Suprapubic skin (tissue), 4 donors: Measurements from ENCODE around the gene FNDC5. TPM values are rescaled to one million over a fixed set of nuclear protein-coding genes. Genes with fewer than 3 reads are reported as not detected.

Experiments used
- DNase-seq, 2 donors: peaks; one replicate each; pipeline ENCODE4 v3.0.0-alpha.2; 2019; ENCODE audit warnings: low spot score in 2 of 2
- H3K27ac ChIP-seq: fragments of 200-600 bp; sonication (generic); one replicate; pipeline ENCODE4 v1.5.1; 2019
- H3K27me3 ChIP-seq: fragments of 200-600 bp; sonication (generic); one replicate; pipeline ENCODE4 v1.5.1; 2019
- H3K36me3 ChIP-seq: fragments of 200-600 bp; sonication (generic); one replicate; pipeline ENCODE4 v1.5.1; 2019
- H3K4me1 ChIP-seq: fragments of 200-600 bp; sonication (generic); one replicate; pipeline ENCODE4 v1.5.1; 2019
- H3K4me3 ChIP-seq: fragments of 200-600 bp; sonication (generic); one replicate; pipeline ENCODE4 v1.5.1; 2019; ENCODE audit warnings: mild to moderate bottlenecking
- H3K9me3 ChIP-seq: fragments of 200-600 bp; sonication (generic); one replicate; pipeline ENCODE4 v1.5.1; 2019
- CTCF ChIP-seq, 2 donors: fragments of 200-600 bp in 1 of 2; fragments of 450-650 bp in 1 of 2; sonication (generic) in 1 of 2; IDR thresholded peaks; one replicate each; pipeline ENCODE4 v1.5.1; 2016 to 2019; ENCODE audit warnings: antibody characterized with exemption in 2 of 2, mild to moderate bottlenecking in 1 of 2, moderate library complexity in 1 of 2
- EP300 ChIP-seq: sonication (generic); formaldehyde crosslinking; IDR thresholded peaks from one replicate; pipeline ENCODE4 v1.6.1; 2017; ENCODE audit warnings: antibody characterized with exemption
- POLR2A ChIP-seq, 2 donors: fragments of 450-650 bp; IDR thresholded peaks; one replicate each; pipeline ENCODE4 v1.6.1; 2017; ENCODE audit warnings: antibody characterized with exemption in 2 of 2, mild to moderate bottlenecking in 2 of 2, moderate library complexity in 2 of 2
- POLR2AphosphoS5 ChIP-seq, 3 donors: sonication (generic); formaldehyde crosslinking; IDR thresholded peaks; one replicate each; pipeline ENCODE4 v1.6.1; 2017; ENCODE audit warnings: antibody characterized with exemption in 3 of 3
- WGBS: methylation state at CpG from one replicate; pipeline ENCODE4 v1.1.5; 2018; 5-methylcytosine and 5-hydroxymethylcytosine counted together
- total RNA-seq, 4 donors: library from RNA; depleted of rRNA; stranded (reverse); fragments of >200 nt; gene quantifications; one replicate each; pipeline ENCODE4 v1.1.0, GENCODE V29; 2016

FNDC5 gene
- total RNA-seq, 4 donors from 2014 or later, result 0.48 to 3.0 (median 1.6) TPM; not detected in 1

- Histone ChIP-seq H3K4me1 (peaks cover 33% of the 10 kb centered on the region), H3K27me3 (no peaks in the 10 kb centered on the region)
- 84% methylated on average over 11 of the region's 11 CpGs for WGBS
These were observed 56.6 kb downstream of the FNDC5 start for GRCh38 chr1:32813941-32814739.

More at GRCh38 chr1:32813941-32814739, 56.6 kb downstream of the FNDC5 start:
- Histone ChIP-seq H3K9me3 (no peaks in the 10 kb centered on the region), H3K27ac (no peak overlapping the region), H3K36me3 (peaks cover 18% of the 10 kb centered on the region), H3K4me3 (no peak overlapping the region)
- DNase-seq, result no peak
- TF ChIP-seq POLR2AphosphoS5 (IDR thresholded peaks at IDR 0.05), result no peak
- no peak for TF ChIP-seq CTCF (IDR thresholded peaks at IDR 0.05)
- TF ChIP-seq POLR2A (IDR thresholded peaks at IDR 0.05), result no peak
- TF ChIP-seq EP300, result no peak

Other genes with a start within 250 kb of the FNDC5 start
- gene ZBTB8OS, start 220.4 kb downstream of the FNDC5 start, total RNA-seq, result 10 to 100 TPM; 19.2 to 29.9 (median 24.0) TPM
- 100 to 1,000 TPM in 1 of 4 donors, 10 to 100 TPM in 3; 80.5 to 121 (median 90.5) TPM for gene RBBP4, start 219.7 kb downstream of the FNDC5 start, total RNA-seq
- gene SYNC, start 168.1 kb downstream of the FNDC5 start, total RNA-seq, result 10 to 100 TPM in 1 of 4 donors, 1 to 10 TPM in 3; 7.4 to 11.4 (median 8.3) TPM
- 10 to 100 TPM; 47.1 to 68.1 (median 50.7) TPM for gene YARS1, start 53.6 kb downstream of the FNDC5 start, total RNA-seq
- 10 to 100 TPM in 2 of 4 donors, 1 to 10 TPM in 2; 8.8 to 39.7 (median 18.1) TPM for gene S100PBP, start 53.3 kb downstream of the FNDC5 start, total RNA-seq
- gene HPCA, start 15.6 kb upstream of the FNDC5 start, total RNA-seq, result not detected
- gene TMEM54, start 30.5 kb upstream of the FNDC5 start, total RNA-seq, result 100 to 1,000 TPM in 3 of 4 donors, 10 to 100 TPM in 1; 61.9 to 283 (median 228) TPM
- 10 to 100 TPM; 33.1 to 55.5 (median 43.0) TPM for gene RNF19B, start 93.9 kb upstream of the FNDC5 start, total RNA-seq
- gene AK2, start 166.0 kb upstream of the FNDC5 start, total RNA-seq, result 100 to 1,000 TPM; 122 to 139 (median 125) TPM
- 1 to 10 TPM; 2.1 to 3.7 (median 3.2) TPM for gene AZIN2, start 210.2 kb upstream of the FNDC5 start, total RNA-seq